ENCODE results near the gene RPGRIP1L.

The RPGRIP1L gene

GRCh38 chr16:53736297-53736696 is 32.6 kb upstream of the RPGRIP1L start:
- Mint-ChIP-seq H3K27ac (no peak overlapping the region), H3K27me3 (ENCODE audit: low read depth) (no peaks in the 10 kb centered on the region), H3K4me1 (peaks cover 13% of the 10 kb centered on the region), H3K4me3 (no peak overlapping the region), H3K36me3 (ENCODE audit: low read depth) (no peaks in the 10 kb centered on the region), H3K9me3 (no peaks in the 10 kb centered on the region)
- TF ChIP-seq CTCF (IDR thresholded peaks at IDR 0.05; ENCODE audit: unreplicated experiment in 3 of 3) = no peak

DNA sequence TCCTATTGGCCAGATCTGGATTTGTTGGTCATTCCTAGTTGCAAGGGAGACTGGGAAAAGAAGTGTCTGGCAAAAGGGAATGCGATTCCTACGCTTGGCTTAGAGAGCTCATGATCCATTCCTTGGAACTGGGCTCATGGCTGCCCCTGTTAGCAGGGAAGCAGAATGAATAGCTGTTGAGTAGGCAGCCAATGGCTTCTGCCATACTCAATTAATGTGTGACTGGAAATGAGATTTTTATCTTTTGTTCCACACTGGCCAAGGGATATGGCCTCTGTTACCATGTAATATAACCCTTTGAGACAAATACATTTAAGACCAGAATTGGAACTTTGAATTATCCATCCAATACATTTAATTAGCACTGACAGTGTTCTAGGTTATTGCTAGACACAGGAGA is 31.2 kb upstream of the RPGRIP1L start:
- Mint-ChIP-seq H3K4me3 (no peak overlapping the region), H3K4me1 (peaks cover 10% of the 10 kb centered on the region), H3K27ac (no peak overlapping the region), H3K9me3 (no peaks in the 10 kb centered on the region), H3K36me3 (ENCODE audit: low read depth) (no peaks in the 10 kb centered on the region), H3K27me3 (ENCODE audit: low read depth) (no peaks in the 10 kb centered on the region)
- TF ChIP-seq CTCF (IDR thresholded peaks at IDR 0.05; ENCODE audit: unreplicated experiment in 3 of 3) = no peak

- Mint-ChIP-seq H3K9me3 (no peaks in the 10 kb centered on the region), H3K36me3 (ENCODE audit: low read depth) (no peaks in the 10 kb centered on the region), H3K4me3 (no peak overlapping the region), H3K27ac (no peak overlapping the region), H3K27me3 (ENCODE audit: low read depth) (no peaks in the 10 kb centered on the region), H3K4me1 (peaks cover 14% of the 10 kb centered on the region)
- no peak for TF ChIP-seq CTCF (IDR thresholded peaks at IDR 0.05; ENCODE audit: unreplicated experiment in 3 of 3)
Observed at GRCh38 chr16:53732296-53732929, 28.8 kb upstream of the RPGRIP1L start.

- Mint-ChIP-seq H3K9me3 (no peaks in the 10 kb centered on the region), H3K4me1 (peaks cover 19% of the 10 kb centered on the region), H3K36me3 (ENCODE audit: low read depth) (no peaks in the 10 kb centered on the region), H3K27me3 (ENCODE audit: low read depth) (no peaks in the 10 kb centered on the region), H3K4me3 (no peak overlapping the region), H3K27ac (no peak overlapping the region)
- TF ChIP-seq CTCF (IDR thresholded peaks at IDR 0.05; ENCODE audit: unreplicated experiment in 3 of 3) = no peak
Observed at GRCh38 chr16:53730693-53731092, 27.0 kb upstream of the RPGRIP1L start.

DNA sequence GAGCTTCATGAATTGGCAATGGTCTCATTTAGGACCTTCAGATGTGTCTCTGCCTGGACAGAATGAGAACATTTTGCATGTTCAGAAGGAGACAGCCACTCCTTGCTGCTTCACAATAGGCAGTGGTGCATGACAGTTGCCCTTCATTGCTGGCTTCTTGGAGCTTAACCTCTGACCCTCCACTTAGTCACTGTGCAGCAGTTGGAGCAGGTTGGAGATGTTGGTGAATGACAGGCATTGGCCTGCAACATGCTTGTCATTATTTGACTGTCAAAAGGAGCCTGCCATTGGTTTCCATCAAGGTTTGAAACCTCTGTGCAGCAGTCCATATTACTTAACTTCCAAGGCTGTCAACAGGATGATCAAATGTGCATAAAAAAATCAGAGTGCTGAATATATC is 23.0 kb upstream of the RPGRIP1L start:
- peaks cover 4% of the 10 kb centered on the region for H3K36me3 Mint-ChIP-seq (ENCODE audit: low read depth)
- H3K9me3 Mint-ChIP-seq = no peaks in the 10 kb centered on the region
- no peak for TF ChIP-seq CTCF (IDR thresholded peaks at IDR 0.05; ENCODE audit: unreplicated experiment in 3 of 3)
- peaks cover 28% of the 10 kb centered on the region for H3K4me1 Mint-ChIP-seq
- H3K4me3 Mint-ChIP-seq = no peak overlapping the region
- no peaks in the 10 kb centered on the region for H3K27me3 Mint-ChIP-seq (ENCODE audit: low read depth)
- peak overlapping the region; percentile 29 to 62 (median 38) for H3K27ac Mint-ChIP-seq

GRCh38 chr16:53721017-53721416 is 17.4 kb upstream of the RPGRIP1L start:
- no peak for TF ChIP-seq CTCF (IDR thresholded peaks at IDR 0.05; ENCODE audit: unreplicated experiment in 3 of 3)
- Mint-ChIP-seq H3K36me3 (ENCODE audit: low read depth) (peaks cover 4% of the 10 kb centered on the region), H3K4me3 (no peak overlapping the region), H3K27ac (no peak overlapping the region), H3K4me1 (peaks cover 10% of the 10 kb centered on the region), H3K27me3 (ENCODE audit: low read depth) (no peaks in the 10 kb centered on the region), H3K9me3 (no peaks in the 10 kb centered on the region)
